A549 (cell line): ENCODE measurements around the gene EXOC4.

ENCODE experiments used
- EP300 ChIP-seq, 2 experiments: fragments of >200 bp; sonication (Bioruptor Twin); formaldehyde crosslinking; IDR thresholded peaks; 2 replicates in 1 of 2; 3 replicates in 1 of 2; pipeline ENCODE4 v1.6.1; 2016 to 2017
- POLR2A ChIP-seq: IDR thresholded peaks from 2 replicates; pipeline ENCODE4 v1.6.1; 2012; ENCODE audit warnings: mild to moderate bottlenecking, low read length
- SMC3 ChIP-seq: fragments of >200 bp; sonication (Bioruptor Twin); formaldehyde crosslinking; IDR thresholded peaks from 3 replicates; pipeline ENCODE4 v1.6.1; 2018; ENCODE audit warnings: inconsistent platforms
- SREBF2 ChIP-seq: fragments of 450-650 bp; IDR thresholded peaks from 2 replicates; pipeline ENCODE4 v1.6.1; 2014; ENCODE audit warnings: mild to moderate bottlenecking, moderate library complexity
- TF ChIP-seq, protein P1 (sequence below): fragments of >200 bp; sonication (Bioruptor Twin); formaldehyde crosslinking; IDR thresholded peaks from 3 replicates; pipeline ENCODE4 v1.5.1; 2016
- TF ChIP-seq, protein P2 (sequence below): fragments of 150-350 bp; IDR thresholded peaks from 2 replicates; pipeline ENCODE4 v1.6.1; 2014; ENCODE audit warnings: low read depth, mild to moderate bottlenecking, low read length

DNA sequence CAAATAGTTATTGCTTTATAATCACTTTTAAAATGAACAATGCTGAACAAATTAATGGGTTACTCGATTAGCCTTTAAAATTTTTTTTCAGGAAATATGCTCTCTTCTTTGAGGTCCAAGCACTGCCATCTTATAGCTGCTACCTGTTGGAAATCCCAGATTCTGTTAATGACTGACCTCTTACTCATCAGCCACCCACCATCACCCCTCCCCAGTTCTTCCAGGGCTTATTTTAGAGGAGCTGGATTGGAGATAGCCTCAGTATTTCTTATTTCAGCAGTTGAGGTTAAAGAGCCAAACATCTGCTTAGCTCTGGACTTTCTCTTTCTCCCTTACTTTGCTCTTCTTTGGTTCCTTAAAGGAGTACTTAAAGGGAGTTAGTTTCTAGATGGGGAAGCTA, 420.0 kb downstream of the EXOC4 start:
- TF ChIP-seq, protein P1, sequence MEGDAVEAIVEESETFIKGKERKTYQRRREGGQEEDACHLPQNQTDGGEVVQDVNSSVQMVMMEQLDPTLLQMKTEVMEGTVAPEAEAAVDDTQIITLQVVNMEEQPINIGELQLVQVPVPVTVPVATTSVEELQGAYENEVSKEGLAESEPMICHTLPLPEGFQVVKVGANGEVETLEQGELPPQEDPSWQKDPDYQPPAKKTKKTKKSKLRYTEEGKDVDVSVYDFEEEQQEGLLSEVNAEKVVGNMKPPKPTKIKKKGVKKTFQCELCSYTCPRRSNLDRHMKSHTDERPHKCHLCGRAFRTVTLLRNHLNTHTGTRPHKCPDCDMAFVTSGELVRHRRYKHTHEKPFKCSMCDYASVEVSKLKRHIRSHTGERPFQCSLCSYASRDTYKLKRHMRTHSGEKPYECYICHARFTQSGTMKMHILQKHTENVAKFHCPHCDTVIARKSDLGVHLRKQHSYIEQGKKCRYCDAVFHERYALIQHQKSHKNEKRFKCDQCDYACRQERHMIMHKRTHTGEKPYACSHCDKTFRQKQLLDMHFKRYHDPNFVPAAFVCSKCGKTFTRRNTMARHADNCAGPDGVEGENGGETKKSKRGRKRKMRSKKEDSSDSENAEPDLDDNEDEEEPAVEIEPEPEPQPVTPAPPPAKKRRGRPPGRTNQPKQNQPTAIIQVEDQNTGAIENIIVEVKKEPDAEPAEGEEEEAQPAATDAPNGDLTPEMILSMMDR, result no peak
- TF ChIP-seq EP300 (IDR thresholded peaks at IDR 0.05) (no peak), SREBF2 (no peak), POLR2A (no peak), SMC3 (no peak)
- TF ChIP-seq, protein P2, sequence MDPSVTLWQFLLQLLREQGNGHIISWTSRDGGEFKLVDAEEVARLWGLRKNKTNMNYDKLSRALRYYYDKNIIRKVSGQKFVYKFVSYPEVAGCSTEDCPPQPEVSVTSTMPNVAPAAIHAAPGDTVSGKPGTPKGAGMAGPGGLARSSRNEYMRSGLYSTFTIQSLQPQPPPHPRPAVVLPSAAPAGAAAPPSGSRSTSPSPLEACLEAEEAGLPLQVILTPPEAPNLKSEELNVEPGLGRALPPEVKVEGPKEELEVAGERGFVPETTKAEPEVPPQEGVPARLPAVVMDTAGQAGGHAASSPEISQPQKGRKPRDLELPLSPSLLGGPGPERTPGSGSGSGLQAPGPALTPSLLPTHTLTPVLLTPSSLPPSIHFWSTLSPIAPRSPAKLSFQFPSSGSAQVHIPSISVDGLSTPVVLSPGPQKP, result no peak
